Transverse colon (tissue), 4 donors: ENCODE data around the gene PELI1.

Experiments
- CTCF ChIP-seq, 5 experiments: fragments of 200-600 bp in 3 of 5; fragments of 450-650 bp in 2 of 5; sonication (generic) in 3 of 5; IDR thresholded peaks; 1 replicate in 2 of 5; 2 replicates in 3 of 5; pipeline ENCODE4 v1.5.1; 2016 to 2017; ENCODE audit warnings: antibody characterized with exemption in 5 of 5, inconsistent platforms in 3 of 5, mild to moderate bottlenecking in 2 of 5, moderate library complexity in 1 of 5
- EP300 ChIP-seq: sonication (generic); formaldehyde crosslinking; IDR thresholded peaks from one replicate; pipeline ENCODE4 v1.6.1; 2017; ENCODE audit warnings: antibody characterized with exemption, low read depth
- POLR2A ChIP-seq: fragments of 450-650 bp; IDR thresholded peaks from one replicate; pipeline ENCODE4 v1.6.1; 2016; ENCODE audit warnings: antibody characterized with exemption, mild to moderate bottlenecking, moderate library complexity
- POLR2AphosphoS5 ChIP-seq, 3 donors: sonication (generic); formaldehyde crosslinking; IDR thresholded peaks; one replicate each; pipeline ENCODE4 v1.6.1; 2016; ENCODE audit warnings: antibody characterized with exemption in 3 of 3

- no peak for TF ChIP-seq POLR2A
- TF ChIP-seq CTCF (IDR thresholded peaks at IDR 0.05) = no peak
- no peak for TF ChIP-seq POLR2AphosphoS5 (IDR thresholded peaks at IDR 0.05)
- no peak for TF ChIP-seq EP300
These were observed 51.7 kb downstream of the PELI1 start for GRCh38 chr2:64092502-64092901.
